ENCODE data around the gene USP6NL. TPM values are rescaled to one million over a fixed set of nuclear protein-coding genes. Genes with fewer than 3 reads are reported as not detected.

The USP6NL gene
- total RNA-seq, 1 donor from 2014 or later, result 64.5 TPM

DNA sequence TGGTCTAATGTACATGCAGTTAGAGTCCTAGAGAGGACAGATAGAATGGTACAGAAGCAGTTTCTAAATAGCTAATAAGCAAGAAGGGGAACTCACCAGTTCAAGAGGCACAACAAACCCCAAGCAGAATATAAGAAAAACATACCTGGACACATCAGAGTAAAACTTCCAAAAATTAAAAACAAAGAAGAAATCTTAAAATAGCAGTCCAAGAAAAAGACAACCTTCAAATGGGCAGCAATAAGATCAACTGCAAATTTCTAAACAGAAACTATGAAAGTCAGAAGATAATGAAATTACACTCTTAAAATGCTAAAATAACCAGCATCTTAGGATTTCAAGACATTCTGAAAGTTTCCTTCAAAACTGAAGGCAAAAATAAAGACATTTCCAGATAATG lies 55.9 kb downstream of the USP6NL start:
- Mint-ChIP-seq H3K36me3 (ENCODE audit: low read depth) (peaks cover 5% of the 10 kb centered on the region), H3K4me3 (no peak overlapping the region), H3K9me3 (peaks cover 2% of the 10 kb centered on the region), H3K27me3 (no peaks in the 10 kb centered on the region), H3K4me1 (peaks cover 90% of the 10 kb centered on the region), H3K27ac (peak overlapping the region; percentile 16)
- ATAC-seq (ENCODE audit: low read depth) (no peak), DNase-seq (no peak)
- ChIA-PET CTCF (interaction anchor here (1.0 to 1.6 kb wide), 2 partner anchors 17 to 32 kb away, joined by 3 to 4 read pairs; no protein-coding TSS in a partner anchor), POLR2A (interaction anchor here (0.6 to 2.4 kb wide), 4 partner anchors 14 to 28 kb away, joined by 3 to 8 read pairs (median 4); no protein-coding TSS in a partner anchor)
- TF ChIP-seq, protein P1, sequence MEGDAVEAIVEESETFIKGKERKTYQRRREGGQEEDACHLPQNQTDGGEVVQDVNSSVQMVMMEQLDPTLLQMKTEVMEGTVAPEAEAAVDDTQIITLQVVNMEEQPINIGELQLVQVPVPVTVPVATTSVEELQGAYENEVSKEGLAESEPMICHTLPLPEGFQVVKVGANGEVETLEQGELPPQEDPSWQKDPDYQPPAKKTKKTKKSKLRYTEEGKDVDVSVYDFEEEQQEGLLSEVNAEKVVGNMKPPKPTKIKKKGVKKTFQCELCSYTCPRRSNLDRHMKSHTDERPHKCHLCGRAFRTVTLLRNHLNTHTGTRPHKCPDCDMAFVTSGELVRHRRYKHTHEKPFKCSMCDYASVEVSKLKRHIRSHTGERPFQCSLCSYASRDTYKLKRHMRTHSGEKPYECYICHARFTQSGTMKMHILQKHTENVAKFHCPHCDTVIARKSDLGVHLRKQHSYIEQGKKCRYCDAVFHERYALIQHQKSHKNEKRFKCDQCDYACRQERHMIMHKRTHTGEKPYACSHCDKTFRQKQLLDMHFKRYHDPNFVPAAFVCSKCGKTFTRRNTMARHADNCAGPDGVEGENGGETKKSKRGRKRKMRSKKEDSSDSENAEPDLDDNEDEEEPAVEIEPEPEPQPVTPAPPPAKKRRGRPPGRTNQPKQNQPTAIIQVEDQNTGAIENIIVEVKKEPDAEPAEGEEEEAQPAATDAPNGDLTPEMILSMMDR (IDR thresholded peaks at IDR 0.05), result no peak
- intact Hi-C loops (cut with micrococcal nuclease), result loop anchor here (2.0 kb wide), 1 partner anchor 55 kb away; the partner anchor contains the start of gene USP6NL

DNA sequence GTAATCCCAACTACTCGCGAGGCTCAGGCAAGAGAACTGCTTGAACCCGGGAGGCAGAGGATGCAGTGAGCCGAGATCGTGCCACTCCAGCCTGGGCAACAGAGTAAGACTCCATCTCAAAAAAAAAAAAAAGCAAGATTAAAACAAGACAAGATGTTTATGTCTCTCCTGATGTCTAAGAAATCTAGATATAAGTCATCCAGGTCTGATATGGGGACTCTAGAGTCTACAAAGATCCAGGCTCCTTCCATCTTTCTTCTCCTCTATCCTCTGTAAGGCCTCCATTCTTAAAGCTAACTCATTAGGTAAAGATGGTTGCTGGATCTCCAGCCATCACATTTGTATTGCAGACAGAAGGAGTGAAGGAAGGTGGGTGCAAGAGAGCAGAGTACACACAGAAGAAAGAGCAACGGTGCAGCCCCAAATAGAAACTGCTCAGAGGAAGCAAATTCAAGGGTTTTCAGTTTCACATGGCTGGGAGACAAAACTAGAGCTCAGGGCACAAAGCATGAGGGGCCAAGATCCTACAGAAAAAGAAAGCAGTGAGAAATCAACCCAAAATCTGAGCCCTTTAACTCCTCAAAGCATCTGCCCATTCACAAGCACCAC lies 57.6 kb downstream of the USP6NL start:
- POLR2A ChIA-PET, result interaction anchor here (0.7 to 2.4 kb wide), 15 partner anchors 18 to 338 kb away, joined by 3 to 14 read pairs (median 5); no protein-coding TSS in a partner anchor
- no peak for DNase-seq

DNA sequence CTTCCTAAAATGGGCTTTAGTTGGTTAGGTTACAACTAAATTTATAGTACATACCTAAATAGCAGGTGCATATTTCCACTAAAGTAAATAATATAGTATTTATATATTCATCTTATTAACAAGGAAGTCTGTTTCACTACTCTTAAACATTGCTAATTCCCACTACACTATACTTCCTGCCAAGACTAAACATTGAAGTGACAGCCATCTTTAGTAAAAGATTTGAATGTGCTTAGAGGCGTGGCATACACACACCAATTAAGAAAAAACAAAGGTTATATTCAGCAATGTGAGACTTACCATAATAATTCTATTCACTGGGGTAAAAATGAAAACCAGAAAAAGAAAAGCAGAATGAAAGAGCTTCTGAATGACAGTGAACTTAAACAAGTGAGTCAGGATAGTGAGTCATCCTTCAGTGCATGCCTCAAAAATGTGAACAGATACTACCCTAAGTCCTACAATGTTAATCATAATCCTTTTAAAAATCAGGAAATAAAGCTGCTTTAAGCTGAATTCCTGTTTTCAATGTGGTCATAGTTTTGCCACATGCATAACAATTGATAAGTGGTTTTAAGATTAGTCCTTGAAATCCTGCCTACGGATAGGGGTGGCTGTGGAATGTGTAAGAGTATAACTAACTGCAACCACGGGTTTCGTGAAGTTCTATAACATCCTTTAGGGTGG lies 59.4 kb downstream of the USP6NL start:
- DNase-seq (no peak), ATAC-seq (ENCODE audit: low read depth) (peak; percentile 55)
- TF ChIP-seq, protein P1 (IDR thresholded peaks at IDR 0.05), result no peak
- H3K9me3 Mint-ChIP-seq, result peaks cover 2% of the 10 kb centered on the region
- peaks cover 83% of the 10 kb centered on the region for H3K4me1 Mint-ChIP-seq
- CTCF ChIA-PET, result interaction anchor here (1.0 to 1.1 kb wide), 2 partner anchors 10 to 133 kb away, joined by 3 to 4 read pairs; no protein-coding TSS in a partner anchor
- H3K27me3 Mint-ChIP-seq, result no peaks in the 10 kb centered on the region
- intact Hi-C loops (cut with micrococcal nuclease), result loop anchor here (1.0 to 2.0 kb wide), 3 partner anchors 8 to 35 kb away; no protein-coding TSS in a partner anchor
- H3K27ac Mint-ChIP-seq, result peak overlapping the region; percentile 87
- peak overlapping the region; percentile 66 for H3K4me3 Mint-ChIP-seq
- POLR2A ChIA-PET, result interaction anchor here (0.7 to 1.6 kb wide), 11 partner anchors 8 to 132 kb away, joined by 3 to 7 read pairs (median 3); no protein-coding TSS in a partner anchor
- peaks cover 7% of the 10 kb centered on the region for H3K36me3 Mint-ChIP-seq (ENCODE audit: low read depth)

More for the DNA sequence above, 57.6 kb downstream of the USP6NL start:
- ATAC-seq (ENCODE audit: low read depth), result peak; percentile 64
- CTCF ChIA-PET, result interaction anchor here (0.6 to 1.6 kb wide), 6 partner anchors 18 to 124 kb away, joined by 3 to 4 read pairs (median 3); no protein-coding TSS in a partner anchor
- Mint-ChIP-seq H3K27me3 (no peaks in the 10 kb centered on the region), H3K4me1 (peaks cover 86% of the 10 kb centered on the region), H3K36me3 (ENCODE audit: low read depth) (peaks cover 5% of the 10 kb centered on the region), H3K9me3 (peaks cover 2% of the 10 kb centered on the region), H3K4me3 (peak overlapping the region; percentile 75), H3K27ac (peak overlapping the region; percentile 87)
- TF ChIP-seq, protein P1 (IDR thresholded peaks at IDR 0.05), result no peak
- intact Hi-C loops (cut with micrococcal nuclease), result loop anchor here (2.0 kb wide), 2 partner anchors 37 to 57 kb away; partner anchors contain the start of gene USP6NL

DNA sequence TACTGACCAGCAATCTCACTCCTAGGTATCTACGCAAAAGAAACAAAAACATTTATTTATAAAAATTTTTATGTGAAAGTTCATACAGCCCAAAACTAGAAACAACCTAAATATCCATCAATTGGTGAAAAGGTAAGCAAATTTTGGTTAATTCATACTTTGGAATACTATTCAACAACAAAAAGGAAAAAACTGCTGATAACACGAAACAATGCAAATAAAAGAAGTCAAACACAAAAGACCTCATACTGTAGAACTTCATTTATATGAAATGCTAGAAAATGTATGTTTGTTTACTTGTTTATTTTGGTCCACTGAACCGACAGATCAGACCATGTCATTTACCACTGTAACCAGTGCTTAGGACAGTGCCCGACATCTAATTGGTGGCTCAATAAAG lies 60.3 kb downstream of the USP6NL start:
- H3K27ac Mint-ChIP-seq, result peak overlapping the region; percentile 50

More for the DNA sequence above, 60.3 kb downstream of the USP6NL start:
- ChIA-PET POLR2A (interaction anchor here (0.7 to 1.5 kb wide), 2 partner anchors 133 to 308 kb away, joined by 3 to 5 read pairs; no protein-coding TSS in a partner anchor), CTCF (no interaction called here)
- Mint-ChIP-seq H3K9me3 (peaks cover 2% of the 10 kb centered on the region), H3K27me3 (no peaks in the 10 kb centered on the region), H3K36me3 (ENCODE audit: low read depth) (peaks cover 11% of the 10 kb centered on the region), H3K4me3 (no peak overlapping the region), H3K4me1 (peaks cover 84% of the 10 kb centered on the region)
- TF ChIP-seq, protein P1 (IDR thresholded peaks at IDR 0.05), result no peak
- DNase-seq (no peak), ATAC-seq (ENCODE audit: low read depth) (no peak)
- intact Hi-C loops (cut with micrococcal nuclease), result no loop called here

Measured in activated B cell treated with CpG ODN at 0.5 μM for 24 hours (primary cell).